ENCODE results near the gene RASSF3. TPM values are rescaled to one million over a fixed set of nuclear protein-coding genes. Genes with fewer than 3 reads are reported as not detected.
"Not testable (repeated sequence)": the region's sequence is repeated elsewhere in the genome, so short reads cannot be mapped to it uniquely, and the experiment has no call there.

Gene RASSF3
- total RNA-seq, 4 donors from 2014 or later = 35.3 to 68.5 (median 45.9) TPM

- DNase-seq (ENCODE audit: low spot score) = no peak
- ATAC-seq (ENCODE audit: low FRiP score) = no peak
- TF ChIP-seq CTCF (IDR thresholded peaks at IDR 0.05) = no peak
These were observed 40.5 kb downstream of the RASSF3 start for GRCh38 chr12:64650762-64651161.

- no peak for TF ChIP-seq CTCF (IDR thresholded peaks at IDR 0.05)
- no peak for ATAC-seq (ENCODE audit: low FRiP score)
- no peak for DNase-seq (ENCODE audit: low spot score)
These were observed 42.1 kb downstream of the RASSF3 start for GRCh38 chr12:64652346-64652745.

- no peak for TF ChIP-seq CTCF (IDR thresholded peaks at IDR 0.05)
- DNase-seq (ENCODE audit: low spot score) = no peak
- no peak for ATAC-seq (ENCODE audit: low FRiP score)
These were observed 42.8 kb downstream of the RASSF3 start for GRCh38 chr12:64653123-64653522.

- DNase-seq (ENCODE audit: low spot score) = not testable (repeated sequence)
These were observed 43.6 kb downstream of the RASSF3 start for GRCh38 chr12:64653907-64654306.

GRCh38 chr12:64655141-64655540 is 44.8 kb downstream of the RASSF3 start:
- TF ChIP-seq CTCF (IDR thresholded peaks at IDR 0.05) = no peak
- DNase-seq (ENCODE audit: low spot score) = no peak
- ATAC-seq (ENCODE audit: low FRiP score) = peak; percentile 9

More at GRCh38 chr12:64653907-64654306, 43.6 kb downstream of the RASSF3 start:
- ATAC-seq (ENCODE audit: low FRiP score) = not testable (repeated sequence)

- TF ChIP-seq CTCF (IDR thresholded peaks at IDR 0.05) = no peak
- ATAC-seq (ENCODE audit: low FRiP score) (no peak), DNase-seq (ENCODE audit: low spot score) (no peak)
These were observed 46.1 kb downstream of the RASSF3 start for GRCh38 chr12:64656429-64656828.

- ATAC-seq (ENCODE audit: low FRiP score) = no peak
- no peak for DNase-seq (ENCODE audit: low spot score)
- TF ChIP-seq CTCF (IDR thresholded peaks at IDR 0.05) = no peak
These were observed 48.7 kb downstream of the RASSF3 start for GRCh38 chr12:64658892-64659481.
